RCC 7860 (cell line): ENCODE results near the gene KLK1.
"Not testable (repeated sequence)": the region's sequence is repeated elsewhere in the genome, so short reads cannot be mapped to it uniquely, and the experiment has no call there.

Experiments used
- DNase-seq: peaks from one replicate; pipeline ENCODE4 v3.0.0-alpha.2; 2015; ENCODE audit warnings: low spot score
- FAIRE-seq: peaks from 2 replicates; lab custom pipeline; 2012; peaks lifted over from hg19 to GRCh38; lab: Jason Lieb, UNC

KLK1 gene

DNA sequence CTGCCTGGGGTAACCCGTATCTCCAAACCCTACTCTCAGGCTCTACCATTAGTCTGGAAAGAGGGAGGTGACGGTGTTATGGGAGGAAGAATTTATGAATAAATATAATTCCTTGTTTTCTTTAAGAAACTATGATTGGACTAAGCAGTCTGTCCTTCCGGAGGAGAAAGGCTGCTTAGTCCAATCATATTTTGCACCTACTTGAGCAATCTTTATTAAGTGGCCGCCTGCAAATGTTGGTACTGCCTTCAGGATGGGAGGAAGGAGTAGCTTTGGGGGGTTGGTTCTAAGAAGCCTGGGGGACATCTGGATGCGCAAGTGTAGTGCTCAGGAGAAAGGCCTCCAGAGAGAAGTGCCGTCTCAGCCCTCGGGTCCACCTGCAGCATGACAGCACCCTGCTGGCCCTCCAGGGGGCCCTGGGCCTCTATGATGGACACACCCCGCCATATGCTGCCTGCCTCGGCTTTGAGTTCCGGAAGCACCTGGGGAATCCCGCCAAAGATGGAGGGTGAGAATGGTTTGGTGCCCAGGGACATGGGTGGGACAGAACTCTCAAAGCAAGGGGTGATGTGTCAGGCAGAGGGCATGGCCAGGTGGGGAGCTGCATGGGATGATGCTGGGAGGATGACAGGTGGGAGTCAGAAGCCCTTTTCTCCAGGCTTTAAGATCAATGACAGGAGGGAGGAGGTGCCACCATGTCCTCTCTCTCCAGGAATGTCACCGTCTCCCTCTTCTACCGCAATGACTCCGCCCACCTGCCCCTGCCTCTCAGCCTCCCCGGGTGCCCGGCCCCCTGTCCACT is 29.3 kb downstream of the KLK1 start:
- DNase-seq (peak; percentile 39), FAIRE-seq (no peak)

DNA sequence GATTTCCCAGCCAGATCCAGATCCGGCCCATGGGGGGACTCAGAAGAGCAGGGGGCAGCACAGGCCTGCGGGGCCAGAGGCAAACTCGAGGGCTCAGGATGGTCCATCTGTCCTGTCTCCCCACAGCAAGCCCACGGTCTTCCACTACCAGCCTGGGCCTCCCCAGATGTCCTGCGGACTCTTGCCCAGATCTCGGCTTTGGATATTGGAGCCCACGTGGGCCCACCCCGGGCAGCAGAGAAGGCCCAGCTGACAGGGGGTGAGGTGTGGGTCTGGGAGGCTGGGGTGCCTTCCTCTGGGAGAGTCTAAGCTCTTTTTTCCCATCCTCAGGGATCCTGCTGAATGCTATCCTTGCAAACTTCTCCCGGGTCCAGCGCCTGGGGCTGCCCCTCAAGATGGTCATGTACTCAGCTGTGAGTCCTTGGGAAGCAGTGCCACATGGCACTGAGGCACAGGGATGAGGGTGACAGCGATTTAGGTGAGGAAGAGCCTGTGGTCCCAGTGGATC is 30.0 kb downstream of the KLK1 start:
- FAIRE-seq (no peak), DNase-seq (no peak)

DNA sequence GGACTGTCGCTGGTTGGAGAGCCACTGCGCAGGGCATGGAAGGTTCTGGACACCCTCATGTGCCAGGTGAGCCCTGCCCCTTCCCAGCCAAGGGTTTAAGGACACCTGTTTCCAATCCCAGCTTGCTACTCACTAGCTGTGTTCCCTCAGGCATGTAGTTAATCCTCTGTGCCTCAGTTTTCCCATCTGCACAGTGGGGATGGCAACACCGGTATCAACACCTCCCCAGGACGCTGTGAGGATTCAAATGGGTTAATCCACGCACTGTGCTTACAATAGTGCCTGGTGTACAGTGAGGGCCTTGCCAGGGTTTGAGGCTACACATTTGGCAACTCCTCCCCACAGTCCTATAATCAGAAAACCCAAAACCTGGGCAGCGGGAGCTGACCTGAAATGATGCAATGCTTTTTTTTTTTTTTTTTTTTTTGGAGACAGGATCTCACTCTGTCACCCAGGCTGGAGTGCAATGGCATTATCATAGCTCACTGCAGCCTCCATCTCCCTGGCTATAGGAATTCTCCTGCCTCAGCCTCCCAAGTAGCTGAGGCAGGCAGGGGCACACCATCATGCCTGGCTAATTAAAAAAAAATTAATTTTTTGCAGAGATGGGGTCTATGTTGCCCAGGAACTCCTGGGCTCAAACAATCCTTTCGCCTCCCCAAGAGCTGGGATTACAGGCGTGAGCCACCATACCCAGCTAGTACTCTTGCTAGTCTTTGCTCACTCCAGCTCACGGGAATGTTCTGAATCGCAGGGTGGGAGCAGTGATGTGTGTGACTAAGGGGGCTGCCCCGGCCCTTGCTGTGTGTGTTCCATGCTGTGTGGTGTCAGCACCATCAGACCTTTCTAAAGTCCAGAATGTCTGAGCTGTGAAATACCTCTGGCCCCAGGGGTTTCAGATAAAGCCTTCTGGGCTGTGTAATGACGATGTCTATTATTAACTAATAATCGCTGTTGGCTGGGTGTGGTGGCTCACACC is 31.0 kb downstream of the KLK1 start:
- FAIRE-seq (no peak), DNase-seq (no peak)

DNA sequence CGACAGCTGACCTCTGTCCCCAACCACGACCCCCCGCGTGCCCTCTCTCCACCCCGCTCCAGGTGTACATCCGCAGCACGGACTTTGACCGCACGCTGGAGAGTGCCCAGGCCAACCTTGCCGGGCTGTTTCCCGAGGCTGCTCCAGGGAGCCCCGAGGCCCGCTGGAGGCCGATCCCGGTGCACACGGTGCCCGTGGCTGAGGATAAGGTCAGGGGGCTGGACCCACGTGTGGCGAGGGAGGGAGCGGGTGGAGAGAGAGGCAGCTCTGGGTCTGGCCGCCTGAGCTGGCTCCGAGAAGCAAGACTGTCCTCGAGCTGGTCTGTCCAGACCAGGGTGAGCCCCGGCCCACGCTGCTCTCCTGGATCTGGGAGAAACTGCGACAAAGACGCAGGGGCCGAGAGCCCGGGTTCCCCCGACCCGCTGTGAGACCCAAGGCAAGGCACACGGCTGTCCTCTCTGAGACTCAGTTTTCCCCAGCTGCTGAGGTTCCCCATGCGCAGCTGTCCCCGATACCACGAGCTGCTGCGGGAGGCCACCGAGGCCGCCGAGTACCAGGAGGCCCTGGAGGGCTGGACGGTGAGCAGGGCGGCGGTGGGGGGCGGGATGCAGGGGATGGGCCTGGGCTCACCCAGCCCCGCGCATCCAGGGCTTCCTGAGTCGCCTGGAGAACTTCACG is 31.9 kb downstream of the KLK1 start:
- DNase-seq (no peak), FAIRE-seq (no peak)

DNA sequence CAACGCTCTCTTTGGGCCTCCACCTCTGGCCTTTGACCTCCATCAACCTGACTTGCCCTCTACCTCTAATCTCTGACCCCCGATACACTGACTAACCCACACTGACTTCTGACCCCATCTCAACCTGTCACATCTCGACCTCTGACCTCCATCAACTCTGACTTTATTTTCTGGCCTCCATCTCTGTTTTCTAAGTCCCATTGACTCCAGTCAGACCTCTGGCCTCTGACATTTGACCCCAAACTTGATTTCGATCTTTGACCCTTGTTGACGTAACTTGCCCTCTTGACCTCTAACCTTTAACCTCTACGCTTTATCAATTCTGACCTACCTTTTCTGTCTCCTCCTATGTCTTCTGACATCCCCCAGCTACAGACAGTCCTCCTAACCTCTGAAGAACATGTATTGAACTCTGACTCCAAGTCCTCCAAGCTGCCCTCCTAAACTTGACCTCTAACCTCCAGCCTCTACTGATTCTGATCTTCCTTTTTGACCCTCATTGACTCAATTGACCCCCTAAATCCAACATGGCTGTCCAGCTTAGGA is 32.6 kb downstream of the KLK1 start:
- FAIRE-seq (no peak), DNase-seq (no peak)

DNA sequence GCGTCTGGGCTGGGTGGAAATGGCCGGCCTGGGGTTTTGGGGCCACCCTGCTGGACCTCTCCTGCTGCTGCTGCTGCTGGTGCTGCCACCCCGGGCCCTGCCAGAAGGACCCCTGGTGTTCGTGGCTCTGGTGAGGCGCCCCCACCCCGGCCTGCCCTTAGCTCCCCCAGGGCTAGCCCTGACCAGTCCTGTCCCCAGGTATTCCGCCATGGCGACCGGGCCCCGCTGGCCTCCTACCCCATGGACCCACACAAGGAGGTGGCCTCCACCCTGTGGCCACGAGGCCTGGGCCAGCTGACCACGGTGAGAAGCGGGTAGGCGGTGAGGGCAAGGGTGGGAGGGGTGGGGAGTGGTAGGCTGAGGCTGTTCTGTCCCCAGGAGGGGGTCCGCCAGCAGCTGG is 33.2 kb downstream of the KLK1 start, which contains the start of gene ACP4:
TSS of gene ACP4 (plus strand) at position 20 of the 400 bp plus-strand sequence. CDS start at position 20, 0 bp downstream.
- DNase-seq (no peak), FAIRE-seq (no peak)

DNA sequence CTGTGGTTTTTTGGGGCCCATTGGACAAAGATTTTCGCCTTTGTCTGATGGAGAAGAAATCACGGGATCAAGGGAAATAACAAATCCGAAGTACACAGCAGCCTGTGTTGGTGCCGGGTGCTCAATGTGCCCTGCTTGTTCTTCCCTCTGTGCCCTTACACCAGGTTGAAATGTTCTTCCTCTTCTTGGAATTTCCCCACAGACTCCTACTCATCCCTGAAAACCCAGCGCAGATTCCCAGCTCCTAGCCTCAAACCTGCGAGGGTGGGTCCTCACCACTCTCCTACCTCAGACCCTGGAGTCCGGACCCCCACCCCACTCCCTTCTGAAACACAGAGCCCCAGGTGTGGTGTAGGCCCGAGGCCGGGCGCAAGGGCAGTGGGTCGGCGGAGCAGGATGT is 38.3 kb downstream of the KLK1 start:
- no peak for FAIRE-seq
- DNase-seq, result no peak

DNA sequence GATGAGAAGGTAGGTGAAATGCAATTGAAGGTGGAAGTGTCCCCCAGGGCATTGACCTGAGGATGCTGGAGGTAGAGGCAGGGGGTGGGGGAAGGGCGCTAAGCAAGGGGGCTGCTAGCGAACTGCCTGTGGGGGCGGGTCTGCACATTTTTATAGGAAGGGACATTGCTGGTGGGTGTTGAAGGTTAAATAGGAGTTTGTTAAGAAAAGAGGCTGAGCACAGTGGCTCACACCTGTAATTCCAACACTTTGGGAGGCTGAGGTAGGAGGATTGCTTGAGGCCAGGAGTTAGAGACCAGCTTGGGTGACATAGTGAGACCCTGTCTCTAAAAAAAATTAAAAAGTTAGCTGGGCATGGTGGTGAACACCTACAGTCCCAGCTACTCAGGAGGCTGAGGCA is 38.9 kb downstream of the KLK1 start:
- no peak for FAIRE-seq
- no peak for DNase-seq

DNA sequence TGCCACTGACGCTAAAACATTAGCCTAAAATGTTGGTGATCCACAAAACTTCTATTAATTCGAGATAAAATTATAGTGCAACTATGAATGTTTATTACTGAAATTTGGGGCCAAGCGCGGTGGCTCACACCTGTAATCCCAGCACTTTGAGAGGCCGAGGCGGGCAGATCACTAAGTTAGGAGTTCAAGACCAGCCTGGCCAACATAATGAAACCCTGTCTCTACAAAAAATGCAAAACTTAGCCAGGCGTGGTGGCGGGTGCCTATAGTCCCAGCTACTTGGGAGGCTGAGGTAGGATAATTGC is 39.8 kb downstream of the KLK1 start:
- DNase-seq, FAIRE-seq: not testable (repeated sequence)

DNA sequence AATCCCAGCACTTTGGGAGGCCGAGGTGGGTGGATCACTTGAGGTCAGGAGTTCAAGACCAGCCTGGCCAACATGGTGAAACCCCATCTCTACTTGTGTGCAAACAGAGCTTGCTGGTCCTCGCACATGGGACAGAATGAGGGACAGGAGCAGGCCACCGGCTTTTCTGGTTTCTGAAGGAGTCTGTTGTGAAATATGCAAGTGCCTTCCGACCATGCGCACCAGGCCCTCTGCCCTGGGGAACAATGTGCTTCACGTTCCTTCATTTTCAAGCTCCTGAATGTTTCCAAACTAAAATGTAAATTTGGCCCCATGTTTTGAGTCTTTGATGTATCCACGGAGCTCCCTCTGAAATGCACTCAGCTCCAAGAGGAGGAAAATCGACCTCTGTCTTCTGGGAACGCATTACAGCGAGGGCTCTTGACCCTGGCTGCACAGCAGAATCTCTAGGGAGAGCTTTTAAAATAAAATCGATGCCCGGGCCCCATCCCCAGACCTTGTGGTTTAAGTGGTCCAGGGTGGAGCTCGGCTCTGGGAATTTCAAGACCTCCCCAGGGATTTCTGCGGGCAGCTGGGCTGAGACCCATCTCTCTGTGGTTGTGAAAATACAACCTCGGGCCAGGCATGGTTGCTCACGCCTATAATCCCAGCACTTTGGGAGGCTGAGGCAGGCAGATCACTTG is 42.7 kb downstream of the KLK1 start:
- FAIRE-seq (no peak), DNase-seq (no peak)

DNA sequence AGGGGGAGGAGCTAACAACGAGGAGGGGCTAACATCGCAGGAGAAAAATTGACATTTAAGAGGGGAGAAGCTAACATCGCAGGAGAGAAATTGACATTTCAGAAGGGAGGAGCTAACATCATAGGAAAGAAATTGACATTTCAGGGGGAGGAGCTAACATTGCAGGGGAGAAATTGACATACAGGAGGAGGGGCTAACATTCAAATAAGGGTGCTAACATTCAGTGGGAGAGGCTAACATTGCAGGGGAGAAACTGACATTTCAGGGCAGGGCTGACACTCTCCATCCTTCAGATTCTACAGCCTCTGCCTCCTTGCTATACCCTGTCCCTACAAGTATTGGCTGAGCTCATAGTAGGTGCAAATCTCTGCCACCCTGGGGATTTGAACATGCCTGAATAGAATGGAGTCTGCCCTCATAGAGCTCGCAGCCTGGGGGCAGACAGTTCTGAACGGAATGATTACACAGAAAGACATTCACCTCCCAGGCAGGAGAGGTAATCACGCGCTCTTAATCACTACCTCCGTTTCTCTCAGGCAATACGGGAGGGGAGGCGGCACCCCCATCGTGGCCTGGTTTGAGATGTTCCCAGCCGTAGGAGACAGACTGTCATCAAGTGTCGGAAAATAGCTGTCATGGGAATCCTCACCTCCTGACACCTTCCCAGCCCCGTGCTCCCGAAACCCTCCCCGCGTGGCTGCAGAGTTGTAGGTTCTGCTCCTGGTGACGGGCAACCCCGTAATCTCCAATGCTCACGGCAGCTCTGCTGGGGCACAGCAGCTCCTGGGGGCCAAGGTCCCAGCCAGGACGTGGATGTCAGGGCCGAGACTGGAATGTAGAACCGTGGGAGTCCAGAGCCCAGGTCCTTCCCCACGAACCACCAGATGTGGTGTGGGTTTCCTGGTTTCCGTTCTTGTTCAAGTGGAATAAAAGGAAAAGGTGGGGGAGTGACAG is 43.8 kb downstream of the KLK1 start:
- FAIRE-seq, result no peak

DNA sequence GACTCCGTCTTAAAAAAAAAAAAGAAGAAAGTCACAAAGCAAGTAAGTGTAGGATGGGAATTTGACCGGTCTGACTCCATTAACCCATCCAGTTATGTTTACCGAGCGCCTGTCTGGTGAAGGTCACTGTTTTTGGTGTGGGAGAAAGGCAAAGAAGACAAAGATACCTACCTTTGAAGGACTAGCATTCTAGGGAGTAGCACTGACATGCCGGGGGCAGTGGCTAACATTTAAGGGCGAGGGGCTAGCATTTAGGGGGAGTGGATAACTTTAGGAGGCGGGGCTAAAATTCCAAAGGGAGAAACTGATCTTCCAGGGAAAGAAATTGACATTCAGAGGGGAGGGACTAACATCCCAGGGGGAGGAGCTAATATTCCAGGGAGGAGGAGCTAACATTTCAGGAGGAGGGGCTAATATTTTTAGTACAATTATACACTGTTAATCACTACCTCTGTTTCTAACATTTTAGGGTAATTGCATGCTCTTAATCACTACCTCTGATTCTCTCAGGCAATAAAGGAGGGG is 44.6 kb downstream of the KLK1 start:
- FAIRE-seq, result no peak
- DNase-seq, result no peak

More for the DNA sequence above, 43.8 kb downstream of the KLK1 start:
- DNase-seq, result no peak

DNA sequence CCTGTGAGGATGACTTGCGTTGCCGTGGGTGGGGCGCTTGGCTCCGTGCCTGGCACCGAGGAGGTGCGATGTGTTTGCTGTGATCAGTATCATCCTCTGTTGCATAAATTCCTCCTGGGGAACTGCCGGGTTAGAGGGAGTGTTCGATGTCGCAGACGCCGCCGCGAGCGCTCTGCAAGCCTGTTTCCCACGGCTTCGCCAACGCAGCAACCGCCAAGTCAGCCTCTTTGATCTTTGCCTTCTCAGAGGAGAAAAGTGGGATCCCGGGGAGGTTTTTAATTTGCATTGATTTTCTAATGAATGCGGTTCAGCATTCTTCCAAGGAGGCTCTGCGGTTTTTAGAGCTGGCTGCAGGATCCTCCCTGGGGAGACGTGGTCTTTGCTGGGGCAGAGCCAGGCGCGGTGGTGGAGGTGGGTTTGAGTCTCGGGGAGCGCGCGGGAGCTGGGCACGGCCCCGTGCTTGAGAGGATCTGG is 45.7 kb downstream of the KLK1 start:
- FAIRE-seq (no peak), DNase-seq (no peak)

DNA sequence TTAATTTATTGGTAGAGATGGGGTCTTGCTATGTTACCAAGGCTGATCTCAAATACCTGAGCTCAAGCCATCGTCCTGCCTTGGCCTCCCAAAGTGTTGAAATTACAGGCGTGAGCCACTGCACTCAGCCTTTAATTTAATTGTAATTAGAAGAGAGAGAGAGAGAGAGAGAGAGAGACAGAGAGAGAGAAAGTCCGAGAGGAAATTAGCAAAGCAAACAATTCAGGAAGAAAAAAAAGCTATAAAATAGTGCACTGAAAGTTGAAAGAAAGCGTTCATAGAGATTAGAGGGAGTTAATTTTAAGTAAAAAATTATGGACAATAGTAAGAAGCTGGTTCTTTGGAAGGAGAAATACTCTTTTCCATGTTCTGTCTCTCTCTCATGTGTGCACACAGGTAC is 46.3 kb downstream of the KLK1 start:
- FAIRE-seq, result no peak
- no peak for DNase-seq

DNA sequence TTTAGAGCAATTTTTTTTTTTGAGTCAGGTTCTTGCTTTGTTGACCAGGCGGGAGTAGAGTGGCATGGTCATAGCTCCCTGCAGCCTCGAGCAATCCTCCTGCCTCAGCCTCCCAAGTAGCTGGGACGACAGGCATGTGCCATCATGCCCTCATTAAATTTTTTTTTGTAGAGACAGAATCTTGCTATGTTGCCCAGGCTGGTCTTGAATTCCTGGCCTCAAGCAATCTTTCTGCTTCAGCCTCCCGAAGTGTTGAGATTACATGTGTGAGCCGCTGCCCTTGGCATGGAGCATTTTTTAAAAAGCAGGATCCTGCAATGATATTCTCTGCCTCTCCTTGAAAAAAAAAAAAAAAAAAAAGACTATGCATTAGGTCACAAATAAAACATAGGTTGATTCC is 47.5 kb downstream of the KLK1 start:
- FAIRE-seq (no peak), DNase-seq (no peak)

DNA sequence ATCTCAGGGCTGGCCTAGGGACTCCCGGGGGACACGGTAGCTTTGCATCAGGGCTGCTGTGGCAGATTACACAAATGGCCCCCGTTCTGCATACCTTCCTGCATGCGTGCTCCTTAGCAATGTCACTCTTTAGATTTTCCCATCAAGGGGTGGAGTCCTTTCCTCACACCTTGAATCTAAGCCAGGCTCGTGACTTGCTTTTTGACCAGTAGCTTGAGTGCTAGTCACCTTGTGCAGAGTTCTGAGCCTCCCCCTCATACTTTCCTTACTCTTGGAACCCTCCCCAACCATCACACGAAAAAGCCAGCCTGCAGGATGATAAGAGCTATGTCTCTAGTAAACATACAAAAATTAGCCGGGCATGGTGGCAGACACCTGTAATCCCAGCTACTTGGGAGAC is 50.1 kb downstream of the KLK1 start:
- DNase-seq, FAIRE-seq: not testable (repeated sequence)

DNA sequence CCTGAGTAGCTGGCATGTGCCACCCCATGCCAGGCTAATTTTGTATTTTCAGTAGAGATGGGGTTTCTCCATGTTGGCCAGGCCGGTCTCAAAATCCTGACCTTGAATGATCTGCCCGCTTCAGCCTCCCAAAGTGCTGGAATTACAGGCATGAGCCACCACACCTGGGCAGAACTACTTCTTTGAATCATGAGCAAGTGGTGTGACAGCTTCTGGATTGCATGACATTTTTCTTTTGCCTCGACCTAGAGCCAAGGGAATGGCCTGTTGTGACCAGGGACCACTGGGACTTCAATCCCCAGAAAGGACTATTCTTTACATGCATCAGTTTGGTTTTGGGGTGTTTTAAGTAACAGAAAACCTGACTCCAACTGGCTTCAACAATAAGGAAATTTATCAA is 50.7 kb downstream of the KLK1 start:
- not testable (repeated sequence) for DNase-seq, FAIRE-seq

DNA sequence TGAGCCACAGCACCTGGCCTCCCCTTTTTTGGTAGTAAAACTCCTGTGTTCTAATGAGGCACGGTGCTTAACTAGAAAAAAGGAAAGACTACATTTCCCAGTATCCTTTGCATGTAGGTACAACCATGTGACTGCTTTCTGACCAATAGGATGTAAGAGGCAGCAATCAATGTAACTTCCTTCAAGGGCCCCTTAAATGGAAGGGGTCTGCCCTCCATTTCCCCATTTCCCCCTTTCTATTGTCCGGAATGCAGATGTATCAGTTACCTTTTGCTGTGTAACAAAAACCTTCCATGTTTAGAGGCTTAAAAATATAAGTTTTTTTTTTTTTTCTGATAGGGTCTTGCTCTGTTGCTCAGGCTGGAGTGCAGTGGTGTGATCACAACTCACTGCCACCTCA is 51.1 kb downstream of the KLK1 start:
- DNase-seq, result no peak
- no peak for FAIRE-seq

DNA sequence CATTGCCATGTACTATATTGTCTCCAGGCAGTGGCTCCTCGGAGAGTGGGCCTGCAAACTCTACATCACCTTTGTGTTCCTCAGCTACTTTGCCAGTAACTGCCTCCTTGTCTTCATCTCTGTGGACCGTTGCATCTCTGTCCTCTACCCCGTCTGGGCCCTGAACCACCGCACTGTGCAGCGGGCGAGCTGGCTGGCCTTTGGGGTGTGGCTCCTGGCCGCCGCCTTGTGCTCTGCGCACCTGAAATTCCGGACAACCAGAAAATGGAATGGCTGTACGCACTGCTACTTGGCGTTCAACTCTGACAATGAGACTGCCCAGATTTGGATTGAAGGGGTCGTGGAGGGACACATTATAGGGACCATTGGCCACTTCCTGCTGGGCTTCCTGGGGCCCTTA is 52.7 kb downstream of the KLK1 start:
- FAIRE-seq, result no peak

More for the DNA sequence above, 52.7 kb downstream of the KLK1 start:
- no peak for DNase-seq
